OCI-LY3 (cell line): ENCODE measurements around the gene L3MBTL4.

Experiments used
- CTCF ChIP-seq: fragments of 200-600, 300-600 bp; sonication (generic); IDR thresholded peaks from 2 replicates; pipeline ENCODE4 v1.5.1; 2014; ENCODE audit warnings: antibody characterized with exemption, low read length, low read depth
- EZH2phosphoT487 ChIP-seq: fragments of 200-600 bp; shearing (Covaris generic); IDR thresholded peaks from 2 replicates; pipeline ENCODE4 v1.6.1; 2018; ENCODE audit warnings: antibody characterized with exemption, mixed run types, low read depth

- no peak for TF ChIP-seq CTCF
- TF ChIP-seq EZH2phosphoT487, result no peak
These were observed 383.7 kb downstream of the L3MBTL4 start for GRCh38 chr18:6031002-6031401.
